NT2/D1 (cell line): ENCODE data around the gene REV3L.

Source experiments
- DNase-seq: peaks from one replicate; pipeline ENCODE4 v3.0.0-alpha.2; 2011; ENCODE audit warnings: low read depth, low spot score
- H3K27me3 ChIP-seq: 2 replicates; pipeline ENCODE4 v1.6.0; 2011; ENCODE audit warnings: mild to moderate bottlenecking; ENCODE audit not compliant: insufficient read length, insufficient read depth
- H3K36me3 ChIP-seq: 2 replicates; pipeline ENCODE4 v1.6.1; 2011; ENCODE audit warnings: mild to moderate bottlenecking, low read length, mixed read lengths; ENCODE audit not compliant: insufficient read depth, insufficient read length
- H3K4me1 ChIP-seq: 2 replicates; pipeline ENCODE4 v1.5.1; 2011; ENCODE audit not compliant: insufficient read depth, insufficient read length
- H3K4me3 ChIP-seq: 2 replicates; pipeline ENCODE4 v1.5.1; 2011; ENCODE audit warnings: low read depth; ENCODE audit not compliant: insufficient read length
- H3K9ac ChIP-seq: 2 replicates; pipeline ENCODE4 v1.6.0; 2011; ENCODE audit warnings: low read depth; ENCODE audit not compliant: insufficient read length
- H3K9me3 ChIP-seq: 2 replicates; pipeline ENCODE4 v1.5.1; 2011; ENCODE audit warnings: mild to moderate bottlenecking, low read length; ENCODE audit not compliant: insufficient read depth
- SUZ12 ChIP-seq: IDR thresholded peaks from 2 replicates; pipeline ENCODE4 v1.6.1; 2011; ENCODE audit not compliant: insufficient read length, insufficient read depth; ENCODE audit errors: extremely low read depth
- YY1 ChIP-seq: IDR thresholded peaks from 2 replicates; pipeline ENCODE4 v1.6.1; 2011; ENCODE audit not compliant: insufficient read length, insufficient read depth
- ZNF274 ChIP-seq: IDR thresholded peaks from 2 replicates; pipeline ENCODE4 v1.6.1; 2011; ENCODE audit warnings: mild to moderate bottlenecking, low read depth, low read length

The REV3L gene

DNA sequence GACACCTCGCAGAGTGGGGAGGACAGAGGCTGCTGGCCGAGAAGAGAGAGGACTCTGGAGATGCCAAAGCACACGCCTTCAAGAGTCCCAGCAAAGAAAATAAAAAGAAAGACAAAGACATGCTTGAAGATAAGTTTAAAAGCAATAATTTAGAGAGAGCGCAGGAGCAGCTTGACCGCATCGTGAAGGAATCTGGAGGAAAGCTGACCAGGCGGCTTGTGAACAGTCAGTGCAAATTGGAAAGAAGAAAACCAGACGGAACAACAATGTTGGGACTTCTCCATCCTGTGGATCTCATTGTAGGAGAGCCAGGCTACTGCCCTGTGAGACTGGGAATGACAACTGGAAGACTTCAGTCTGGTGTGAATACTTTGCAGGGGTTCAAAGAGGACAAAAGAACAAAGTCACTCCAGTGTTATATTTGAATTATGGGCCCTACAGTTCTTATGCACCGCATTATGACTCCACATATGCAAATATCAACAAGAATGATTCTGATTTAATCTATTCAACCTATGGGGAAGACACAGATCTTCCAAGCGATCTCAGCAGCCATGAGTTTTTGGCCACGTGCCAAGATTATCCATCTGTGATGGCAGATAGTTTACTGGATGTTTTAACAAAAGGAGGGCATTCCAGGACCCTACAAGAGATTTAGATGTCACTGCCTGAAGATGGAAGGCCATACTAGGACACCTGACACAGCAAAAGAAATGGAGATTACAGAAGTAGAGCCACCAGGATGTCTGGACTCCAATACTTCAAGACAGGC lies 52.2 kb downstream of the REV3L start:
- H3K9me3 ChIP-seq: no peaks in the 10 kb centered on the region
- no peak overlapping the region for H3K9ac ChIP-seq
- no peaks in the 10 kb centered on the region for H3K27me3 ChIP-seq
- H3K4me3 ChIP-seq: no peak overlapping the region
- TF ChIP-seq ZNF274 (no peak), SUZ12 (no peak), YY1 (no peak)
- H3K36me3 ChIP-seq: no peaks in the 10 kb centered on the region
- no peaks in the 10 kb centered on the region for H3K4me1 ChIP-seq
- DNase-seq: no peak

DNA sequence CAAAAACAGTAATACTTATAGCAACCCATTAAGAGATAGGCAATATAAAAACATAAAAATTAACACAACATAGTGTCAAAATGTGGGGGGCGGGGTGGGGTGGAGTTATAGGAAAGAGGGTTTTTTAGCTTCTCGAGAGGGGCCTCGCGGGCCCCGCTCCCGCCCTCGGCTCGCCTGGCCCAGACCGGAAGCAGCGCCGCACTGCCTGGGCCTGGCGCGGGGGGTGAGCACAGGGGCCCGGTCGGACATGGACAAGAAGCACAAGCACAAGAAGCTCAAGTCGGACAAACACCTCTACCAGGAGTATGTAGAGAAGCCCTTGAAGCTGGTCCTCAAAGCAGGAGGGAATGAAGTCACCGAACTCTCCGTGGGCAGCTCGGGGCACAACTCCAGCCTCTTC lies 53.4 kb downstream of the REV3L start:
- no peak overlapping the region for H3K9ac ChIP-seq
- no peak for TF ChIP-seq ZNF274
- TF ChIP-seq YY1: no peak
- TF ChIP-seq SUZ12: no peak
- H3K9me3 ChIP-seq: no peaks in the 10 kb centered on the region
- no peaks in the 10 kb centered on the region for H3K27me3 ChIP-seq
- no peaks in the 10 kb centered on the region for H3K4me1 ChIP-seq
- H3K4me3 ChIP-seq: no peak overlapping the region
- no peak for DNase-seq
- no peaks in the 10 kb centered on the region for H3K36me3 ChIP-seq

DNA sequence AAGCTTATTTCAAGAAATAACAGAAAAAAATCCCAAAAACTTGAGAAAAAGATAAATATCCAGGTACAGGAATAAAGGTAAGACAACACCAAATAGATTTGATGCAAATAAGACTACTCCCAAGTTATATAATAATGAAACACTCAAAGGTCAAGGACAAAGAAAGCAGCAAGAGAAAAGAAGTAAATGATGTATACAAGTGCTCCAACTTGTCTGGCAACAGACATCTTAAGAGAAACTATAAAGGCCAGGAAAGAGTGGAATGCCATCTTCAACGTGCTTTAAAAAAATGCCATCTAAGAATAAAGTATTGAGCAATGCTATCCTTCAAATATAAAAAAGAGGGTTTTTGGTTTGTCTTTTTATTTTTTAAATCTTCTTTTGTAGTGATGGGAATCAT lies 54.2 kb downstream of the REV3L start:
- TF ChIP-seq SUZ12 (no peak), ZNF274 (no peak), YY1 (no peak)
- Histone ChIP-seq H3K9ac (no peak overlapping the region), H3K27me3 (no peaks in the 10 kb centered on the region), H3K4me3 (no peak overlapping the region), H3K4me1 (no peaks in the 10 kb centered on the region), H3K9me3 (no peaks in the 10 kb centered on the region), H3K36me3 (no peaks in the 10 kb centered on the region)
- DNase-seq: no peak

DNA sequence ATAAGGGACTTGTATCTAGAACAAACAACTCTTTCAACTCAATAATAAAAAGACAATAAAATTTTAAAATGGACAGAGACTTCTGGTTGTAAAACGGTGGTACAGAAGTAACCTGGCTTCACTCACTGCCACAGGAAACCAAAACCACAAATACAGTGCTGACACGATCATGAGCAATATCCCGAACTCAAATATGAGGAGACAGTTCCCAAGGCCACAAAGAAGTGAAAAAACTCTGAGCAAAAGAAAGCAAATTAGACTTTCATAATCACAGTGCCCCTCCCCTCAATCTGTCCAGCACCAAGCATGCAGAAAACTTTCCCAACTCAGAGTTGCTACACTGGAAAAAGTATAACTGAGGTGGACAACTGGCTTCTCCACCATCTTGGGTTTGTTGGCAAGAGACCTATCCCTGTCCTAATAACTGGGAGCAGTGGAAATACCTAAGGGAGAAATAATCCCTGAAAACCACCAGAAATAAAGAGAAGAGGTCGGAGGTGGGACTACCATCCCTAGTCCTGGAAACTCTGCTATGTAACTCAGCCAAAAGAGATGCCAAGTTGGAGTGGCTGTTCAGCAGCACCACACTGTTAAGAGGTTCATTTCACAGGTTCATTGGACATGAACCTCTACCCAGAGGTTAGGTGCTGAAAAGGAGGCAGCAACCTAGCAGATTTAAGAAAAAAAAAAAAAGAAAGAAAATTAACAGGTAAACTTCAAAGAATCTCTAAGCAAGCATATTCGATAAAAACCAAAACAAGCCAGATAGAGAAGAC lies 55.5 kb downstream of the REV3L start:
- Histone ChIP-seq H3K9me3 (no peaks in the 10 kb centered on the region), H3K9ac (no peak overlapping the region), H3K4me1 (no peaks in the 10 kb centered on the region), H3K27me3 (no peaks in the 10 kb centered on the region), H3K4me3 (no peak overlapping the region), H3K36me3 (no peaks in the 10 kb centered on the region)
- DNase-seq: no peak
- TF ChIP-seq SUZ12 (no peak), ZNF274 (no peak), YY1 (no peak)

DNA sequence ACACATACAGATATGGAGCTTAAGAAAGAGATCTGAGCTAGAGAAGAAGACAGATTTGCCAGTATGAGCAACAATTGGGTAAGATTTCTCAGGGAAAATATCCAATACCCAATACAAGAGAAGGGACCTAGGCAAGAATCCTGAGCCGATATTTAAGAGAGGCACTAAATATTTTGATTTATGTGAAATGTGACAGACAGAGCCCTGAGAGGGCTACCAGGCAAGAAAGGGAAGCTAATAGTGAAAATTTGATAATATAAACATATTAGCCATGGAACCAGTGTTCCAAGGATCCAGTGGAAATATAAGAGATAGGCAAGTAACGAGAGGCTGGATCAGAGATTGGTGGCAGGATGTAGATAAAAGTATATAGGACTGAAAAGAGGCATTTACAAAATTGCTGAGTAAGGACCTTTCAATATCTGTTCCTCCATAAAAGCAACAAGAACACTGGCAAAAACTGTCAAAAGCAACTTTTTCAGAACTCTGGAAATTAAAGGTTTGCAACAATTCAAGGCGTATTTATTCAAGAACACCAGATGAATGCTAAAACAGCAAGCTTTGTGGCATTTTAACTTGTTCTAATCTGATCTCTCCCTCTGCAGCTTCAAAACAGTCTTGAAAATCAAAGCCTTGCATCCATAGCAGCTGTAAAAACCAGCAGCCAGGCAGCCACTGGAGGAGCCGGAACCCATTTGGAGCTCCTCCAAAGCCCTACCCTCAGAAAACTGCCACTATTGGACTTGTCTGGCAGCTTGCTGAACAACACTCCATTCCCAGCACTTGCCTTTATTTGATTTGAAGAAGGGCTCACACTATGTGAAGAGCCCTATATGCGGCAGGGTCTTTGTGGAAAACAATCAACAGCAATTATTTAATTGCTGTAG lies 58.8 kb downstream of the REV3L start:
- Histone ChIP-seq H3K4me3 (no peak overlapping the region), H3K9me3 (no peaks in the 10 kb centered on the region), H3K36me3 (no peaks in the 10 kb centered on the region), H3K27me3 (no peaks in the 10 kb centered on the region), H3K9ac (no peak overlapping the region), H3K4me1 (no peaks in the 10 kb centered on the region)
- no peak for DNase-seq
- no peak for TF ChIP-seq SUZ12
- no peak for TF ChIP-seq ZNF274
- TF ChIP-seq YY1: no peak

DNA sequence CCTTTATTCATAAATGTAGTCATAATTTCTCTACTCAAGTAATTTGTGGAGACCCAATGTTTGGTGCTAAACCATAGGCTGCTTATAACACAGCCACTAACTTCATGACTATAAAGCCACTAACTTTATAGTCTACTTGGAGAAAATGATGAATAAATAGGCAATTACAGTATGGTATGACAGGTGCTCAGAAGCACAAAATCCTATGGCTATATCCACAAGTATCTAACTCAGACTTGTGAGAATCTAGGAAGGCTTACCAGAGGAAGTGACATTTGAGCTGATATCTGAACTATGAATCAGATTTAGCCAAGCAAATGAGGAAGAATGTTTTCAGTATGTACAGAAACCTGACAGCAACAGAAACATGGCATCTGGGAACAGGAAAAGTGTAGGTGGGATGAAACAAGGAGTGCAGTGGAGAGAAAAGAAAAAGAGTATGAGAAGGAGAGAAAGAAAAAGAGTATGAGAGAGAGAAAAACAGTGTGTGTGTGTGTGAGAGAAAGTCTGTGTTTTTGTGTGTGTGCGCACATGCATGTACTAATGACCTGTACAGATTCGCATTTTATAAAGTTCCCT lies 59.9 kb downstream of the REV3L start:
- H3K4me3 ChIP-seq: no peak overlapping the region

More for the DNA sequence above, 59.9 kb downstream of the REV3L start:
- no peaks in the 10 kb centered on the region for H3K27me3 ChIP-seq
- DNase-seq: no peak
- H3K4me1 ChIP-seq: no peaks in the 10 kb centered on the region
- no peak overlapping the region for H3K9ac ChIP-seq
- H3K36me3 ChIP-seq: no peaks in the 10 kb centered on the region
- H3K9me3 ChIP-seq: no peaks in the 10 kb centered on the region
- TF ChIP-seq ZNF274 (no peak), YY1 (no peak), SUZ12 (no peak)
